HG03025 (cell line): ENCODE results near the gene HOXA11.
A peak's percentile ranks its signal among the peaks of the same experiment; 100 is the strongest.

Experiments
- ATAC-seq: cut with Tn5 transposase; IDR thresholded peaks from one replicate; pipeline ENCODE4 v1.9.1; 2021; ENCODE audit warnings: mild to moderate bottlenecking, moderate library complexity; ENCODE audit not compliant: unreplicated experiment, low FRiP score

The HOXA11 gene

GRCh38 chr7:27160145-27160545 is 24.9 kb downstream of the HOXA11 start:
- no peak for ATAC-seq

- no peak for ATAC-seq
These were observed 25.5 kb downstream of the HOXA11 start for GRCh38 chr7:27159266-27160144.

GRCh38 chr7:27158436-27159265 is 26.4 kb downstream of the HOXA11 start:
- ATAC-seq: no peak

GRCh38 chr7:27157702-27158431 is 27.2 kb downstream of the HOXA11 start:
- no peak for ATAC-seq

GRCh38 chr7:27156916-27157701 is 27.9 kb downstream of the HOXA11 start:
- no peak for ATAC-seq

GRCh38 chr7:27156508-27156898 is 28.5 kb downstream of the HOXA11 start, which contains the start of gene HOXA7:
Gene HOXA7 (minus strand): TSS chr7:27156675. CDS start chr7:27156545, 130 bp downstream.
- ATAC-seq: no peak

- ATAC-seq: no peak
These were observed 29.1 kb downstream of the HOXA11 start for GRCh38 chr7:27155816-27156507.

- ATAC-seq: no peak
These were observed 29.9 kb downstream of the HOXA11 start for GRCh38 chr7:27154901-27155815.

GRCh38 chr7:27154369-27154768 is 30.7 kb downstream of the HOXA11 start:
- no peak for ATAC-seq

- ATAC-seq: no peak
These were observed 31.5 kb downstream of the HOXA11 start for GRCh38 chr7:27153526-27153925.

GRCh38 chr7:27152816-27153442 is 32.1 kb downstream of the HOXA11 start:
- ATAC-seq: no peak

- no peak for ATAC-seq
These were observed 32.9 kb downstream of the HOXA11 start, which contains the start of gene HOXA3 for GRCh38 chr7:27151931-27152815. Gene HOXA3 (minus strand): TSS chr7:27152583. CDS start chr7:27110640, 41,943 bp downstream.

- ATAC-seq: no peak
These were observed 33.6 kb downstream of the HOXA11 start for GRCh38 chr7:27151341-27151930.

GRCh38 chr7:27150568-27151340 is 34.3 kb downstream of the HOXA11 start:
- peak; percentile 55 for ATAC-seq

GRCh38 chr7:27149842-27150567 is 35.0 kb downstream of the HOXA11 start:
- no peak for ATAC-seq
